Lung (tissue), 12 donors: Measurements from ENCODE around the gene MAP7. TPM values are rescaled to one million over a fixed set of nuclear protein-coding genes. Genes with fewer than 3 reads are reported as not detected.
A peak's percentile ranks its signal among the peaks of the same experiment; 100 is the strongest.

ENCODE experiments used
- ATAC-seq: fragments of 200-7000 bp; cut with Tn5 transposase; one replicate; pipeline ENCODE4 v1.9.1; 2020; ENCODE audit warnings: moderate number of reproducible peaks; ENCODE audit not compliant: insufficient read depth, low FRiP score
- DNase-seq, 3 donors: peaks; one replicate each; pipeline ENCODE4 v3.0.0-alpha.2; 2013 to 2017
- H3K27ac ChIP-seq, 2 donors: one replicate each; pipeline ENCODE4 v1.5.1; 2013; ENCODE audit warnings: mild to moderate bottlenecking in 2 of 2, moderate library complexity in 2 of 2, control low read depth in 1 of 2, inconsistent platforms in 1 of 2, low read depth in 1 of 2, low read length in 1 of 2
- H3K27me3 ChIP-seq, 3 donors: one replicate each; pipeline ENCODE4 v1.5.1; 2013; ENCODE audit warnings: low read length in 2 of 3; ENCODE audit not compliant: control insufficient read depth in 3 of 3, insufficient read depth in 3 of 3
- H3K36me3 ChIP-seq, 4 donors: one replicate each; pipeline ENCODE4 v1.5.1; 2013; ENCODE audit warnings: low read length in 4 of 4, mild to moderate bottlenecking in 1 of 4, moderate library complexity in 1 of 4; ENCODE audit not compliant: control insufficient read depth in 4 of 4, insufficient read depth in 4 of 4
- H3K4me1 ChIP-seq, 5 donors: one replicate each; pipeline ENCODE4 v1.5.1; 2013; ENCODE audit warnings: low read length in 5 of 5, mild to moderate bottlenecking in 2 of 5, moderate library complexity in 1 of 5; ENCODE audit not compliant: control insufficient read depth in 5 of 5, insufficient read depth in 5 of 5
- H3K4me3 ChIP-seq: one replicate; pipeline ENCODE4 v1.5.1; 2013; ENCODE audit warnings: mild to moderate bottlenecking, control low read depth, moderate library complexity
- H3K9ac ChIP-seq, 2 donors: one replicate each; pipeline ENCODE4 v1.5.1; 2013; ENCODE audit warnings: low read length in 2 of 2, control low read depth in 1 of 2; ENCODE audit not compliant: insufficient read depth in 1 of 2
- H3K9me3 ChIP-seq, 4 donors: one replicate each; pipeline ENCODE4 v1.5.1; 2013; ENCODE audit warnings: low read length in 3 of 4, mild to moderate bottlenecking in 1 of 4, moderate library complexity in 1 of 4; ENCODE audit not compliant: control insufficient read depth in 4 of 4, insufficient read depth in 3 of 4
- CTCF ChIP-seq: IDR thresholded peaks from 2 replicates; pipeline ENCODE4 v1.5.1; 2012; ENCODE audit warnings: mild to moderate bottlenecking; ENCODE audit errors: control extremely low read depth, extremely low read depth
- WGBS, 2 donors: extraction: QIAGEN DNeasy Blood & Tissue Kit; methylation state at CpG; one replicate each; pipeline ENCODE4 v1.1.7; 2013; 5-methylcytosine and 5-hydroxymethylcytosine counted together
- polyA plus RNA-seq, 2 donors: library from polyadenylated mRNA; stranded (reverse); fragments of 200-250 nt; gene quantifications; one replicate each; pipeline ENCODE4 v1.2.1, GENCODE V29; 2013
- total RNA-seq, 2 donors: library from RNA; depleted of rRNA in 1 of 2; stranded (reverse); fragments of >200 nt in 1 of 2; gene quantifications; one replicate each; pipeline ENCODE4 v1.2.1, GENCODE V29; 2014 to 2021
- donor health status: control.
- donor health status: control.
- donor health status: Bipolar disorder and iron deficiency.
- donor health status: healthy.
- donor health status: DM: yes; HTN: yes; CAD: no.

MAP7 gene
- total and polyA plus RNA-seq, 4 donors = 8.4 to 23.4 (median 12.3) TPM

- Histone ChIP-seq H3K4me1 (peaks cover 0 to 2% (median 0%) of the 10 kb centered on the region in 5 donors), H3K27ac (no peak overlapping the region), H3K9ac (no peak overlapping the region), H3K27me3 (peaks cover 0 to 3% (median 0%) of the 10 kb centered on the region in 3 donors), H3K9me3 (peaks cover 0 to 1% (median 0%) of the 10 kb centered on the region in 4 donors), H3K4me3 (no peak overlapping the region), H3K36me3 (no peaks in the 10 kb centered on the region)
- peak; percentile 77 for ATAC-seq
- no peak for TF ChIP-seq CTCF
- peak; percentile 58 to 67 (median 62) for DNase-seq
- WGBS, 2 donors = 3 to 32% methylated on average over 16 of the region's 16 CpGs
Measured at GRCh38 chr6:136526196-136526930, 23.9 kb downstream of the MAP7 start.

- Histone ChIP-seq H3K27me3 (peaks cover 0 to 3% (median 0%) of the 10 kb centered on the region in 3 donors), H3K36me3 (no peaks in the 10 kb centered on the region), H3K4me1 (peaks cover 0 to 2% (median 0%) of the 10 kb centered on the region in 5 donors), H3K4me3 (no peak overlapping the region), H3K27ac (no peak overlapping the region), H3K9ac (no peak overlapping the region), H3K9me3 (peaks cover 0 to 1% (median 0%) of the 10 kb centered on the region in 4 donors)
- ATAC-seq (no peak), DNase-seq (no peak)
- 18 to 42% methylated on average over 8 of the region's 8 CpGs for WGBS, 2 donors
- TF ChIP-seq CTCF = no peak
Measured at GRCh38 chr6:136525586-136526195, 24.5 kb downstream of the MAP7 start.

DNA sequence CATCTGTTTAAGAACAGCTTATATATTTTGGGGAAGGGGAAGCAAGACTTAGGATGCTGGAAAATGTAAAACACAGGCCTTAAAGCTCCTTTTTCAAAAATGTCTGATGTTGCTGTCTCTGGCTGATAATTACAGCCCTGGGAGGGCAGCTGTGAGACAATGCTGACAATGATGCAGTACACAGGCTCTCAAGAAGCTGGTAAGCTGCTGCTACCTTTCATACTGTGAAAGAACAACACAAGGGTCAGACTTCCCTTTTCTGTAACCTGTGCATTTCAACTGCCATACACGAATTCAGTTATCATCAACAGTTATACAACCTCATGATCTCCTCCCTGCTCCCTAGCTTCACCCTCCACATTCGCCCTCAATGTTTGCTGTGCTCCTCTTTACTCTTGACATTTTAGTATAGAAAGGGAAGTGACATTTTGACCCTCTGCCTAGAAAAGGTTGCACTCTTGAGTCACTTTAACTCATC lies 25.2 kb downstream of the MAP7 start:
- Histone ChIP-seq H3K36me3 (no peaks in the 10 kb centered on the region), H3K4me3 (no peak overlapping the region), H3K4me1 (peaks cover 0 to 2% (median 0%) of the 10 kb centered on the region in 5 donors), H3K9me3 (peaks cover 0 to 1% (median 0%) of the 10 kb centered on the region in 4 donors), H3K27me3 (peaks cover 0 to 3% (median 0%) of the 10 kb centered on the region in 3 donors), H3K27ac (no peak overlapping the region), H3K9ac (no peak overlapping the region)
- ATAC-seq = no peak
- no peak for TF ChIP-seq CTCF
- no peak for DNase-seq
- 20 to 34% methylated on average over 2 of the region's 2 CpGs for WGBS, 2 donors
